Stimulated activated CD4-positive, alpha-beta T cell treated with anti-CD3 and anti-CD28 coated beads, Interleukin-1b, Interleukin-23, amount 100 ng/mL, for 24 hours (primary cell): ENCODE data around the gene SPDYC.
"Not testable (repeated sequence)": the region's sequence is repeated elsewhere in the genome, so short reads cannot be mapped to it uniquely, and the experiment has no call there.

Experiments
- DNase-seq, 4 experiments: peaks; one replicate each; pipeline ENCODE4 v3.0.0-alpha.2; 2020; ENCODE audit warnings: low read depth in 4 of 4, low spot score in 1 of 4

The SPDYC gene

DNA sequence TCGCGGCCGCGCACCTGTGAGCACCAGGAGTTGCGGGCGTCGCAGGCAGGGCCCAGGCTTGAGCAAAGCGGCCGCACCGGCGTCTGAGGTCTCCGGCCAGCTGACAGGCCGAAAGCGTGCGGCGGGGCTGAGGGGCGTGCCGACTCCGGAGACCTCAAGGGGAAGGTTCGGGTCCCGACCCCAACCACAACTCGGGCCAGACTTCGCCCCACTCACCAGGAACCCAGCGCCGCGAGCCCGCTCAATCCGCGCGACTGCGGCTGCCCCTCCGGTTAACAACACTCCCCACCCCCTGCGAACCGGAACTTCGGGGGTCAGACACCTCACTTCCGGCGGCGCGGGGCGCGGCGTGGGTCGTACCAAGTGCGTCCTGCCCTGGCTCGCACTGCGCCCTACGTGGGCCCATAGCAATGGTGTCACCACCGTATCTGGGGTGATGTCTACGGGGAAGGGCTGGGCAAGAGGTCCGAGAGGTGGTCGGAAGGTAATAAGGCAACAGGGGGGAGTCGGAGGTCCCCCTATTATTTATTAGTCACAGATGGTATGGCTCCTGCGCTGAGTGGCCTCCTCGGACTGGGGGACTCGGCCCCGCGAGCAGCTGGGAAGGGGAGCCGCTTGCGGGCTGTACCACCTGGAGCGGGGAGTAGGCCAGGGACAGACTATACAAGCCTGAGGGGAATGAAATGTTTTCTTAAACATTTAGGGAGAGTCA is 35.6 kb upstream of the SPDYC start, which contains the start of gene SYVN1:
SYVN1 (minus strand) TSS at position 280 of the 712 bp plus-strand sequence. CDS start 918 bp downstream, outside the sequence.
- DNase-seq, result peak; percentile 80 to 88 (median 86)

DNA sequence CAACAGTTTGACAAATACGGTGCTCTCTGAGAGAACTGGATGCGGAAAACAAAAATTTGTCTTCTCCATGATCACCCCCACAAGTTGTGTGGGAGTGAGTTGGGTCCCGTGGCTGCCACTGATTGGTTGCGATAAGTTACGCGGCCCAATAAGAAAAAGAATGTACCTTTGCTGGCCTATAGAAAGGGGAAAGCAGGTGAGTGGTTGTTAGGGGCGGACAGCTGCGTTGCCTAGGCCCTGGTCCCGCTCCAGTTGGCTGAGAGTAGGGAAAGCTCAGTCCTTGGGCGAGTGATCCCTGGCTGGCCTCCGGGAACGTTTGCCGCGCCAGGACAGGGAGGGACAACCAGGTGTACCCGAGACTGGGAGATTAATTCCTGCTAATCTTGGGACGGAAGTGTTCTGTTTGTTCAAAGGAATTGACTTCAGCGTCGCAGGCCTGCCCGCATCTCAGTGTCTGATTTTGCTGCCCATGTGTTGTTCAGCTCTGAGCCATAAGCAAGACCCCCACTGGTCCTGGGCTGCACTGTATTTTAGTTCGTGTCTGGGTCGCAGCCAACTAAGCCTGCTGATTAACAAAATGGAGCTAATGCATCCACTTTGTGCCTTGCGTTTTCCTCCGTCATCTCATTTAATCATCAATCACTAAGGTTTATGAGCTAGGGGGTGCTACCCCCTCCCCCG is 34.9 kb upstream of the SPDYC start:
- DNase-seq, result peak in 3 of 4 experiments; percentile 61 to 75 (median 69)

DNA sequence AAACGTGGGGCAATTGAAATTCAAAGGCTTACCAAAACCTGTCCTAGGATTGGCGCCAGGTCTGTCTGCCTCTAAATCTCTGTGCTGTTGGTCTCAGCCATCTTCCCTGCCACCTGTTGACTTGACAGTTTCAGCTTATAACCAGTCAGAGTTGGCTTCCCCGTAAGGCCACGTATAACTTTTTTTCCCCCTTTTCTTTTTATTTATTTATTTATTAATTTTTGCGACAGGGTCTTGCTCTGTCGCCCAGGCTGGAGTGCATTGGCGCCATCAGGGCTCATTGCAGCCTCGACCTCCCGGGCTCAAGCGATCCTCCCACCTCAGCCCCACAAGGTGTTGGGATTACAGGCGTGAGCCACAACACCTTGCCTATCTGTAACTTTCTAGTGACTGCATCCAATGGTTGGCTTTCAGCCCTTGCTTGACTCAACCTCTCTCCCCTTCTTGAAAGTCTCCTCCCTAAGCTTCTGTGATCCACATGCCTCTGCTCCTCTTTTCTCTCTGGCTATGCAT is 34.3 kb upstream of the SPDYC start:
- no peak for DNase-seq

DNA sequence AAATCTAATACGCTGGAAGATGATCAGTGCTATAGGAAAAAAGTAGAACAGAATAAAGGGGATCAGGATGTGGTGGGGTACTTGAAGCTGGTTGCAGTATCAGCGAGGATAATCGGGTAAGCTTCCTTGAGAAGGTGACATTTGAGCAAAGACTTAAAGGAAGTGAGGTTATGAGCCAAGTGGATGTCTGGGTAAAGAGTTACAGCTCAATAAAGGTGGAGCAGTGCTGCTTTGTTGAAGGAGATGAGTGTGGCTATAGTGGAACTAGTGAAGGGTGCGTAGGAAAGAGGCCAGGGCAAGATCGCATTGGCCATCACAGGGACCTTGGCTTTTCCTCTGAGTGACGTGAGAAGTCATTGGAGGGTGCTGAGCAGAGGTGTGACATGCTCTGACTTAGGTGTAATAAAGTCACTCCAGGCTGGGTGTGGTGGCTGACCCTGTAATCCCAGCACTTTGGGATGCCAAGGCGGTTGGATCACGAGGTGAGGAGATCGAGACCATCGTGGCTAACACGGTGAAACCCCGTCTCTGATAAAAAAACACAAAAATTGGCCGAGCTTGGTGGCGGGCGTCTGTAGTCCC is 33.4 kb upstream of the SPDYC start:
- no peak for DNase-seq

DNA sequence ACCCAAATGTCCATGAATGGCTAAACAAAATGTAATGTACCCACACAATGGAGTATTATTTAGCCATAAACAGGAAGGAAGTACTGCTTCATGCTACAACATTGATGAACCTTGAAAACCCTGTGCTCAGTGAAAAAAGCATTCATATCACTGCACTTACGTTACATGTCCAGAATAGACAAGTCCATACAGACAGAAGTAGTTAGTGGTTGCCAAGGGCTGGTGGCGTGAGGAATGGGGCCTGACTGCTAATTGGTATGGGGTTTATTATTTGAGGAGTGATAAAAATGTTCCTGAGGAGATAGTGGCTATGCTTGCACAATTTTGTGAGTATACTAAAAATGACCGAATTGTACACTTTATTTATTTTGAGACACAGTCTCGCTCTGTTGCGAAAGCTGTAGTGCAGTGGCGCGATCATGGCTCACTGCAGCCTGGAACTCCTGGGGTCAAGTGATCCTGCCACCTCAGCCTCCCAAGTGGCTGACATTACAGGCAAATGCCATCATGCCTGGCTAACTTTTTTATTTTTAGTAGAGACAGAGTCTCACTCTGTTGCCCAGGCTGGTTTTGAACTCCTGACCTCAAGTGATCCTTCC is 28.0 kb upstream of the SPDYC start:
- no peak for DNase-seq

DNA sequence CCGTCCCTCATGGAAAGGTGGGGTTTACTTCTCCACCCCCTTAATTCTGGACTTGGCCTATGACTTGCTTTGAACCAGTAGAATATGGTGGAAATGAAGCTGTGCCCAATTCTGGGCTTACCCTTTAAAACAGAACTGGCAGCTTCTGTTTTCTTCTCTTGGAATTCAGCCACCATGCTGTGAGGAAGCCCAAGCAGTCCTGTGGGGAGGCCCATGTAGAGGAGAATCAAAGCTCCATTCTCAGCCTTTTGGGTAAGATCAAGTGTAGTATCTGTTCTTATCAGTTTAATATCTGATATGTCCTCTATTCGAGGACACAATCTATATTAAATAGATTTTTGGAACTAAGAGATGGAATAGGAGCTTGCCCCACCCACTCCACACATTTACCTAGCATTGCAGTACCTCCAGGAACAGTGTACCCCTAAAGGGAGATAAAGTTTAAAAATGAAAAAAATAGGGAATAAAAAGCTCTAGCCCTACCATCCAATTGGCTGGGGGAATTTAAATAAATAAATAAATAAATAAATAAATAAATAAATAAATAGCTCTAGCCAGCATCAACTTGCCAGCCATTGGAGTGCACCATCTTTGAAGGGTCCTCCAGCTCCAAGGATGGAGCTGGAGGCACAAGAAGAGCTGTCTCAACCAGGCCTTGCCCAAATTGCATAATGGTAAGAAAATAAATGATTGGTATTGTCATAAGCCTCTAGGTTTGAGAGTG is 22.5 kb upstream of the SPDYC start:
- no peak for DNase-seq

DNA sequence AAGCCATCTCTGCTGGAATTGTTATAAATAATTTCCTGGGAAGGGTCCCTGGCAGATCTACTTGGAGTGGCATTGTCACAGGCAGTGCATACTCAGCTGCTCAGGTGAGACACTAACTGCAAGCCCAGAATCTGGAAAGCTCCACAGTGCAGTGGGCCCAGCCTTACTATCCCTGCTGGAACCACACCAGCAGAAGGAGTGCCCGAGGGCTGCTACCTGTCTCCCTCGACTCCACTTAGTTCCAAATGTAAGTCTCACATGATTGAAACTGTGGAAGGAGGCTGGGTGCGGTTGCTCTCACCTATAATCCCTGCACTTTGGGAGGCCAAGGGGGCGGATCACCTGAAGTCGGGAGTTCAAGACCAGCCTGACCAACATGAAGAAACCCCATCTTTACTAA is 21.4 kb upstream of the SPDYC start:
- DNase-seq, result no peak

DNA sequence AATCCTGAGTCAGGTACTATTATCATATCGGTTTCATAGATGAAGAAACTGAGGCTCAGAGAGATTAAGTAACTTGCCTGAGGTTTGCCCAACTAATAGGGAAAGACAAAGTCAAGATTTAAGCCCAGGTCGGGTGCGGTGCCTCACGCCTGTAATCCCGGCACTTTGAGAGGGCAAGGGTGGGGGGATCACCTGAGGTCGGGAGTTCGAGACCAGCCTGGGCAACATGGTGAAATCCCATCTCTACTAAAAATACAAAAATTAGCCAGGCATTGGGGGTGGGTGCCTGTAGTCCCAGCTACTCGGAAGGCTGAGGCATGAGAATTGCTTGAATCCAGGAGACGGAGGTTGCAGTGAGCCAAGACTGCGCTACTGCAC is 19.9 kb upstream of the SPDYC start:
- DNase-seq, result not testable (repeated sequence)

DNA sequence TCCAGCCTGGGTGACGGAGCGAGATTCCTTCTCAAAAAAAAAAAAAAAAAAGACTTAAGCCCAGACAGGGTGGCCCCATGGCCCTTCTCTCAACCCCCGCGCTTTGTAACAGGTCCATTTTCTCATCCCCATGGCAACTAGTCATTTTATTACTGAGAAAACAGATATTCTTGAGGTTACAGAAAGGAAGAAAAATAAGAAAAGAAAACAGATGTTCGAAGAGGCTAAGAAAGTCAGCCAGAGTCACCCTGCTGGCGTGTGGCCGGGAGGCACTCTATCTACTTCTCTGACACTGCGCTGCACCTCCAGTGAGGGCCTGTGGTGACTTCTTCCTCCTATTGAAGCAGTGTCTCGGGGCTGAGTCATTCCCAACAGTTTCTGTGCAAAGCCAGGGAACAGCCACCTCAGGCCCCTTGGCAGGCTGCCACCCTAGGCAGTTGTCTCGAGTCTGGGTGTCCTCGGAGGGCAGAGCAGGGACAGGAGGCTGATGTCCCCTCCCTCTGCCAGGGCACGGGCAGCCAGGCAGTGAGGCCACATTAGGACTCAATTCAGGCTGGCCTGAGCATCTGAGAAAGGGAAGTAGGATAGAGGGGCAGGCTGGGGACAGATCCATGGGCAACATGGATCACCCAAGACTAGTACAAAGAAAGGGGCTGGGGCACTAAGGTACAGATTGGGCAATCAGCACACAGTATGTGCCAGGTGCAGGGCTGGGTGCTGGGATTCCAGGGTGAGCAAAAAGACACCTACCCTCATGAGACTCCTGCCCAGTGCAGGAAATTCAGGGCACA is 19.3 kb upstream of the SPDYC start:
- no peak for DNase-seq

DNA sequence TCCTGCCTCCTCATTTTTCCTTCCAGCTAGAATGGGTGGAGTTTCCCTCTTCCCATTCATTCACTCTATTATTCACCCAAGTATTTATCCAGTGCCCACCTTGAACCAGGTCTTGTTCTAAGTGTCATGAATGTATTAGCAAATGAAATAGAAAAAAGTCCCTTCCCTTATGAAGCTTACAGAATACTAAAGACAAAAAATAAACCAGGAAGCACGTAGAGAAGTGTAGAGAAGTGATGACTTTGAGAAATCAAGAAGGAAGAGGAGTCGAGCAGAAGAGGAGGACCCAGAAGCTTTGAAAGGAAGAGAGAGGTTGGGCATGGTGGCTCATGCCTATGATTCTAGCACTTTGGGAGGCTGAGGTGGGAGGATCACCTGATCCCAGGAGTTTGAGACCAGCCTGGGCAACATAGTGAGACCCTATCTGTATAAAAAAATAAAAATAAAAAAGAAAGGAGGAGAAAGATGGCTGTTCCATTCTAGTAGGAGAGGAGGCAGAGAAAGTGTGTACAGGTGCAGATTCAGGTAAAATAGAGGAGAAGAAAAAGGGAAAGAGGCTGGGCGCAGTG is 18.6 kb upstream of the SPDYC start:
- no peak for DNase-seq

DNA sequence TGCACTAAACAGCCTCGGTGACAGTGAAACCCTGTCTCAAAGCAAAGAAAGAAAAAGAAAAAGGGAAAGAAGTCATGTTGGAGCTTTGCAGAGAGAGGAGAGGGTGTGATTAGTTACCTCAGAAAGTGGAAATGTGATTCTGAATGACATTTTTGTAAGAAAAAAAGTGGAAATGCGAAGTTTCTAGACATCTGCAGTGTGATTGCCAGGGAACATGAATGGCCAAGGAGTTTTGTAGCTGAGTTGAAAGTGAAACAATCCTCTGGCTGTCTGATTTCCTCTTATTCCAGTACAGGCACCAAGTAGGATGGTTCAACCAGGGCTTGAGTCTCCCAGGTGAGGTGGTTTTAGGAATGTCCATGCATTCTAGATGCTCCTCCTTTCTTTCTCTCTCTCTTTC is 17.9 kb upstream of the SPDYC start:
- no peak for DNase-seq

DNA sequence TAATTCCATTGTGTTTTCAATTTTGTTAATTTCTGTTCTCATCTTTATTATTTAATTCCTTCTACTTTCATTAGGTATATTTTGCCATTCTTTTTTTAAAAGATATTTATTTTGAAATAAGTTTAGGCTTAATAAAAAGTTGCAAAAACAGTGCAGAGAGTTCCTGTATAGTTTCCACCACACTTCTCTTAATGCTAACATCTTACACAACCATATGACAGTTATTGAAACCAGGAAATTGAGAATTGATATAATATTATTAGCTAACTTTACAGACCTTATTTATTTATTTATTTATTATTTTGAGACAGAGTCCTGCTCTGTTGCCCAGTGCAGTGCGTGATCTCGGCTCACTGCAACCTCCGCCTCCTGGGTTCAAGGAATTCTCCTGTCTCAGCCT is 13.8 kb upstream of the SPDYC start:
- no peak for DNase-seq

DNA sequence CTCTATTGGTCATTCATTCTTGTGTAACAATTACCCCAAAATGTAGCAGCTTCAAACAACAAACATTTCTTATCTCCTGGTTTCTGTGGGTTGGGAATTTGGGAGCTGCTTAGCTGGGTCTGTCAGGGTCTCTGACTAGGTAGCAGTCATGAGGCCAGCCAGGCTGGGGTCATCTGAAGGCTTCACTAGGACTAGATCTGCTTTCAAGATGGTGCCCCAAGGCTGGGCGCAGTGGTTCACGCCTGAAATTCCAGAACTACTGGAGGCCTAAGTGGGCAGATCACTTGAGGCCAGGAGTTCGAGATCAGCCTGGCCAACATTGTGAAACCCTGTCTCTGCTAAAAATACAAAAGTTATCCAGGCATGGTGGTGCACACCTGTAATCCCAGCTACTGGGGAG is 13.1 kb upstream of the SPDYC start:
- DNase-seq, result no peak

DNA sequence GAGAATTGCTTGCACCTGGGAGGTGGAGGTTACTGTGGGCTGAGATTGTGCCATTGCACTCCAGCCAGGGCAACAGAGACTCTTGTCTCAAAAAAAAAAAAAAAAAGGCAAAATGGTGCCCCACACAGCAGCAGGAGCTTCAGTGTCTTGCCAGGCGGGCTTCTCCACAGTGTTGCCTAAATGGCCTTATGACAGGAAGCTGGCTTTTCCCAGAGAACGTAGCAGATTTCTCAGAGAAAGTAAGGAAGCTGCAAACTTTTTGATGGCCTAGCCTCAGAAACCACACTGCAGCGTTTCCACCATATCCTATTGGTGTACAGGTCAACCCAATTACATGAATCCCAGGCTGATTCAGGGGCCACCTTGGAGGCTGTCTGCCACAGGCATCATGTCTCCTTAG is 12.7 kb upstream of the SPDYC start:
- DNase-seq, result no peak

DNA sequence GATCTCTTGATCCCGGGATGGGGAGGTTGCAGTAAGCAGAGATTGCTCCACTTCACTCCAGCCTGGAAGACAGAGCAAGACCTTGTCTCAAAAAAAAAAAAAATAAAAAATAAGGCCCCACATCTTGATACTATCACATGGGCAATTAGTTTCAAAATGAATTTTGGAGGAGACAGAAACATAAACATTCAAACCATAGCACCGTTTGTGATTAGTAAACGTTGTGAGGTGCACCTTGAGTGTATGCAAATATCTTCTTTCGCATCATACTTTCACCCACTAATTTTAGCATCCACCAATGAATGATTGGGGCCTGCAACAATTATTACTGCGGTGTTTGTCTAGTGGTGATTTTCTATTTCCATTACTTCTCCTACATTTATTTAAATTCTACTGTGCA is 11.0 kb upstream of the SPDYC start:
- DNase-seq, result no peak

DNA sequence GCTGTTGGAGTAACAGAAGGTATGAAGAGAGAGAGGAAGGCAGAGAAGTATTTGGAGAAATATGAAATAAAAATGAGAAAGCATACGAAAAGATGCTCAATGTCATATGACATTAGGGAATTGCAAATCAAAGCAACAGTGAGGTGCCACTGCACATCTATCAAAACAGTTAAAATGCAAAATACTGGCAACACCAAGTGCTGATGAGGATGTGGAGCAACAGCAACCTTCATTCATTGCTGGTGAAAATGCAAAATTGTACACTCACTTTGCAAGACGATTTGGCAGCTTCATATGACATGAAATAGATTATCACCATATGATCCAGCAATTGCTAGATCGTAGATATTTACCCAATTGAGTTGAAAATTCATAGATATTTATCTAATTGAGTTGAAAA is 9.4 kb upstream of the SPDYC start:
- DNase-seq, result no peak

DNA sequence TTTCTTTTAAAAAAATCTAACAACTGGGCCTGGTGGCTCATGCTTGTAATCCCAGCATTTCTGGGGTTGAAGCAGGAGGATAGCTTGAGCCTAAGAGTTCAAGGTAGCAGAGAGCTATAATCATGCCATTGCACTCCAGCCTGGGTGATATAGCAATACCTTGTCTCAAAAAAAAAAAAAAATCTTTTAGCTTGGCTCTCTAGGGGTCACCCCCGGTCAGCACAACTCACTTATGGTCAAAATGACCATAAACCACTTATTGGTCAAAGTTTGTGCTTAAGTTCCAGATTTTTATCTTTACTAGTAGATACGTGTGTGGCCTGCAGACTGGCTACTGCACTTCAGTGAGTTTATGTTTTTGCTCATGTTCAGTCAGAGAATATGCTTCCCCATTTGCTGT is 6.3 kb upstream of the SPDYC start:
- DNase-seq, result no peak

DNA sequence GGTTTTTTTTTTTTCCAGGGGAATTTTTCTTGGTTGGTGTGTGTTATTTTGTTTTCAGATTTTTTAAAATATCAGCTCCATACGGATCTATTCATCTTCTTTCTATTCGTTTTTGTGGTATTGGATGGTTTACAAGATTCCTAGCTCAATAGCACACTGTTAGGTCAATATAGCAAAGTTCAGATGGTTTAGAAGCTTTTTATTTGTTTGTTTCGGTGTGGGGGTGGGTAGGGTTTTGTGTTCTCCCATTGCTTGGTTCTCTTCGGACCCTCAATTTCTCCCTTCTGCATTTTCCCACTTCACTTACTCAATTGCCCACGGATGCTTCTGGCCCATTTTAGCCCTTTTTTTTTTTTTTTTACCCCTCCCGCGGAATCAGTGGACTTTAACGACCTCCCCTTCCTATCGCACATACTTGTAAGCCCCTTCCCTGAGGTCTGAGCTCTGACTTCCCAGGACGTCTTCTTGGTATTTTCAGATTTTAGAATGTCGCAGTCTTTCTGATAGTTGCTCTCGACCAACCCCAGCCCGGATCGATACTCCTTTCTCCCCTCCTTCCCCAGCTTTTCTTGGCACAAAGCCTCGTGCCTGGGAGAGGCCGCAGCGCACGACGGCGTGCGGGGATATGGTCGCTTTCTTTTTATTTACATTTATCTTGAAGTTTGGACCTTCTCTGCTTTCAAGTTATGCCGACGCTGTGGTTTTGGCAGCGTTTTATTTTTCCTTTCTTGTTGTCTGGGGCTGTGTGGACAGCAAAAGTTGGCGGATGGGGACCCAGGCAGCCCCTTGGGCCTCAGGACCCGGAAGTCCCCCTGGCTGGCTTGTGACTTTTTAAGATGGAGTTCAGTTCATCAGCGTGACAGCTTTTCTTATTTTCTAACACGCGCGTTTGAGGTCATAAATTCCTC is 4.4 kb upstream of the SPDYC start:
- no peak for DNase-seq

DNA sequence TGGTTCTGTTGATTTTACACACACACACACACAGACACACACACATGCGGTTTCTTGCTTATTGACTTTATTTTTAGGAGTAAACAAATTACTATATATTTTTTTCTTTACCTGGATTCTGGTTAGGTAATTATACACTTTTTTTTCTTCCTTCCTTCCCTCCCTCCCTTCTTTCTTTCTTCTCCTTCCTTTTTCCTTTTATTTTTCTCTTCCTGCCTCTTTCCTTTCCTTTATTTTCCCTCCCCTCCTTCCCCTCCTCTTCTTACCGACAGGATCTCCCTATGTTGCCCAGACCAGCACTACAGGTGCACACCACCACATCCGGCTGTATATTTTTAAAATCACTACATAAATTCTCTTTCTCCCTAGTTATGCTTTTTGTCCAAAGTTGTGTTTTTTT is 3.1 kb upstream of the SPDYC start:
- DNase-seq, result no peak
